GM08714 (cell line): Measurements from ENCODE around the gene HEBP1.

Experiments used
- H3K4me3 ChIP-seq: fragments of 200-500 bp; sonication (Bioruptor generic); 2 replicates; pipeline ENCODE4 v1.5.1; 2014; ENCODE audit warnings: mild to moderate bottlenecking, low read length, inconsistent platforms
- ZNF274 ChIP-seq: IDR thresholded peaks from 2 replicates; pipeline ENCODE4 v1.6.1; 2012; ENCODE audit warnings: mild to moderate bottlenecking, low read depth, low read length

HEBP1 gene

DNA sequence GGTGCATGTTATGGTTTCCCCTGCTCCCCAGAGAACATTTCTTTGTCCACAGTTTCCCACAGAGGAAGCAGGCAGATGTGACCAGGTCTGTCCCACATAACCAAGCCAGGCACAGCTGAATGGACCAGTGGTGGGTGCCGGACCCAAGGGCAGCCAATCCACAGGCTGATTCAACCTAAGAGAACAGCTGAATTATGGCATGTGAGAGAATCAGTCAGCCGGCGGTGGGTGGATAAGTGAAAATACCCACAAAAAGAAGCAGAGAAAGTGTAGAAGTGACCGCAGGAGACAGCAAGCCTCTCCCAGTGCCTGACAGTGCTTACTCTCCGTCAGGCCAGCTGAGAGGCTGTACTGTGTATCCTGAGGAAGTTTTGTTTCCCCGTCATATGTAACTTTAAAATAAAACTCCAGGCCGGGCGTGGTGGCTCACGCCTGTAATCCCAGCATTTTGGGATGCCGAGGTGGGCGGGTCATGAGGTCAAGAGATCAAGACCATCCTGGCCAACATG lies 63.0 kb downstream of the HEBP1 start:
- no peak overlapping the region for H3K4me3 ChIP-seq
- TF ChIP-seq ZNF274 = no peak

DNA sequence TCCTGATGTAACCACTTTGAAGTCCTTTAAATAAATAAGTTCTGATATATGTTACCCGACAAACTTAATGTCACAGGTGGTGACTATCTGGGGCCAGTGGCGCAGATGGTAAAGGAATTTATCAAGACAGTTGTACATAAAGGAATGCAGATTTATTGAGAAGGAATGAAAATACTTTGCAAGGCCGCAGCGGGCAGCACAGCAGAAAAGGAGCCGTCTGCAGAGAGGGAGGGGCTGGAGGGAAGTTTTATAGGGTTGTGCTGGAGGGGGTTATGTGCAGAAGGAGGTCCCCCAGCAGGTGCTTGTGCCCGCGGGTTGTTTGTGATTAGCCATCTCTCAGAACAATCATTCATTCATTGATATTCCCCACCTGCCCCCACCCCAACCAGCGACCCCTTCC lies 65.5 kb downstream of the HEBP1 start:
- no peak overlapping the region for H3K4me3 ChIP-seq
- no peak for TF ChIP-seq ZNF274

DNA sequence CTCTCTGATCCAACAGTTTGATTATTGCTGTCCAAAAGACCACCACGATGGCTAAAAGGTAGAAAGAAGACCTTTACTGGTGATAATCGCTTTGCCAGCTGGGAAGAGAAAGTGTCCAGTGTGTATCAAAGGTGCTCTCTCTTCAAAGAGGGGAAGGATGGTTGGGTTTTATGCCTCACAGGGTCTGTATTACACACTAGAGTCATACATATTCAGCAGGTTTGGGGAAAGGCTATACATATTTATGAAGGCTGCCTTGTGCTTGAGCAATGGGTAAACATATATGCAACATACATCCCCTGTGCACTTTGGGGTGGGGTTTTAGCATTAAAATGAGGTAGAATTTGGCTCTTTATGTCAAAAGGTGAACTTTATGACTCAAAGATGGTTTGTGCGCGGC lies 66.3 kb downstream of the HEBP1 start:
- no peak overlapping the region for H3K4me3 ChIP-seq
- no peak for TF ChIP-seq ZNF274

DNA sequence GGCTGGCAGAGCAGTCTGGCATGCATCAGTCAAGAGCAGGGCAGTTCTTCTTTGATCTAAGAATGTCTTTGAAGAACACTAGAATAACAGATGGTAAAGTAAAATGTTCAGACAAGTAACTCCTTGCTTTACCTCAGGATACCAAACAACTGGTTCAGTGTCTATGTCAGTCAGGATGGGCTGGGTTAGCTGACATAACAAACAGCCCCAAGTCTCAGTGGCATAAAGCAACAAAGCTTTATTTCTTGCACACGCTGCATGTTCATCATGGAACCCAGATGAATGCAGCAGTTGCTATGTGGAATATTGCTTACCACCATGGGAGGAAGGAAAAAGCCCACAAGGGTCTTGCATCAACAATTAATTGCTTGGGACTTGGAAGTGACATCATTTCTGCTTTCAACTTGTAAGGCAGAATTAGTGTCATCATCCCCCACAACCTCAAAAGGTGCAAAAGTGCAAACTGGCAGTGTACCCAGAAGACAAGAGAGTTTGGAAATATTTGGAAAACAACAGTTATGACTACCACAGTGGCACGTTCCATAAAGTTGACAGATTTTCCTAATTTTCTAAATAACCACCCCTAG lies 69.3 kb downstream of the HEBP1 start:
- no peak overlapping the region for H3K4me3 ChIP-seq
- no peak for TF ChIP-seq ZNF274

DNA sequence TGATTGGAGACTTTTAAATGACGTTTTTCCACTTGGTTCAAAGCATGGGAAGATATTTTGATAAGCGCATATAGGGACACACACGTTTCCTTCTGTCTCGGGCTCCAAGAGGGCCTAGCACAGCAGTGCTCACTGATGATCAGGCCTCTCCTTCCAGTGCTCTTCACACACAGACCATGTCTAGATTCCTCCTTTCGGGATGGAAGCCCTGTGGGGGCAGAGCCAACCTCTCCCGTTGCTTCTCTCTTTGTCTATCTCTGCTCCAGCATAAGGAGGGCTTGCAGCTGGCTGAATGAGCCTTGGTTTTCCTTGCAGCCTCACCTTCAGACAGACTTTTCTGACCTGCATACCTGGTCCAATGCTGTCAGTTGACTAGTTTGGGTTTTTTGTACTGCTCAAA lies 70.4 kb downstream of the HEBP1 start:
- no peak overlapping the region for H3K4me3 ChIP-seq
- no peak for TF ChIP-seq ZNF274

DNA sequence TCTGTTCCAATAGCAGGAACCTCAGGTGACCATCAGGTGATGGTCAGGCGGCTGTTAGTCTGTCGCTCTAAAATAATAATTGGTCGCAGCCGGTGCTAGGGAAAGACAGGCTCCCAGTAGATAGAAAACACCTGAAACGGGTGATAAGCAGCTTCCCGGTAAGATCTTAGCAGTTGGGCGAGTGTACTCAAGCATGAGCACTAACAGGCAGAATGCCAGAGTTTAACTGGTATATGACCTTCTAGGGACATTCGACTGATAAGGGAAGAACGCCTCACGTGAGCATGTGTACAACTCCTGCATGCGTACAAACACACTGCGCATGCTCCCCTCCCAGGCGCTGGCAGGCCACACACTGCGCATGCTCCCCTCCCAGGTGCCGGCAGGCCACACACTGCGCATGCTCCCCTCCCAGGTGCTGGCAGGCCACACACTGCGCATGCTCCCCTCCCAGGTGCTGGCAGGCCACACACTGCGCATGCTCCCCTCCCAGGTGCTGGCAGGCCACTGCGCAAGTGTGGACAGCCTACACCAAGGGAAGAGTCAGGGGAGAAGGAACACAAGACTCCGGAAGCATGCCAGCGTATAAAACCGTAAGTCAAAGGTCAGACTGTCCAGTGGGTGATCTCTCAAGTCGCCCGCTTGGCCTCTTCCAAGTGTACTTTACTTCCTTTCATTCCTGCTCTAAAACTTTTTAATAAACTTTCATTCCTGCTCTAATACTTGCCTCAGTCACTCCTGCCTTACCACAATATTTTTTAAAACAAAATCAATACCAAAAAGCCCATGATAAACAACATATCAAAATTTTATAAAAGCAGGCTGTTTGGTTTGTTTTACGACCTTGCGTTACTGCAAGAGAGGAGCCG lies 72.6 kb downstream of the HEBP1 start:
- TF ChIP-seq ZNF274 = no peak
- no peak overlapping the region for H3K4me3 ChIP-seq

DNA sequence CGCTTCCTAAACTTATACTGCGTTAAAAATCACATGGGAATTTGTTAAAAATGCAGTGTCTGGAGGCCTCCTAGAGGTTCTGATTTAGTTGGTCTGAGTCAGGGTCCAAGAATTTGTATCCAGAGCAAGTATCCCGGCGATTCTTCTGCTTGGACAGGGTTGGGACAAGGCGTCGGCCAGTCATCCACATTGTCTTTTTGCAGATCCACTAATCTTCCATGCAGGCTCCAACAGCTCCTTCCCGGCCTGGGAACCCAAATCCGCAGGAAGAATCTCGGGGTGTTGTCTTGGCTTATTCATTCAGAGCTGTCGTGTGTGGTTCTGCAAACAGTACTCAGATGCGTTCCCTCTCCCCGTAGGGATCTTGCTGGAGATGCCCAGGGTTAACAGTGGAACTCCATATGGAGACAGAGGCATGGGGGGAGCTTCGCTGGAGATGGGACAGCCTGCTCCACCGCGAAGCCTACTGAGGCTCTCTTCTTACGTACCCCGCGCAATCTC lies 73.4 kb downstream of the HEBP1 start:
- H3K4me3 ChIP-seq = no peak overlapping the region
- no peak for TF ChIP-seq ZNF274

DNA sequence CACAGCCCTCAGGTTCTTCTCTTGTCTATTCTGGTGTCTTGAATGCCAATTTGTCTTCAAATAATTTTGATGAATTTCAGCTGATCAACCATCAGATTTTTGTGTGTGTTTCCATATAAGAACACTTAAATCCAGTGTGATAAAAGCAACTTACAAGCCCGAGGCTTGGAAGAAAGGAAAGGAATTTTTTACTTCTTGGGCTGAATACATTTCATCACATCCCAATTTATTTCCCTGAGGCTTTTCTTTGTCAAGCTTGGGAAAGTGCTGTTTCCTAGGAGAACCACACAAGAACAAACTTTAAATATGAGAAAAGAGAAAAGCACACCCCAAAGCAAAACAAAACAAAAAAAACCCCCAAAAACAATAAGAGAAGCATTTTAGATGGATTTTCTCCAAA lies 74.7 kb downstream of the HEBP1 start:
- no peak overlapping the region for H3K4me3 ChIP-seq
- TF ChIP-seq ZNF274 = no peak
